HCT116 (cell line): ENCODE data around the gene ITGB6. TPM values are rescaled to one million over a fixed set of nuclear protein-coding genes. Genes with fewer than 3 reads are reported as not detected.

Experiments used
- ATAC-seq: fragments of 200-7000 bp; cut with Tn5 transposase; 2 replicates; pipeline ENCODE4 v1.9.1; 2020; ENCODE audit warnings: mild to moderate bottlenecking, moderate library complexity
- BruUV-seq: library from RNA; stranded (reverse); fragments of 400-500 nt; replicated peaks from 2 replicates; lab custom pipeline; 2021; lab: Mats Ljungman, UMichigan
- CTCF ChIA-PET: fragments of 300-600 bp; sonication (Branson Sonifier 250); formaldehyde crosslinking; loops from one replicate; lab custom pipeline; 2021; ENCODE audit warnings: antibody characterized with exemption; lab: Charles Lee
- POLR2A ChIA-PET: fragments of 300-600, 350-600 bp; sonication (Branson Sonifier 250); formaldehyde crosslinking; loops from one replicate; lab custom pipeline; 2021; ENCODE audit warnings: antibody characterized with exemption; lab: Charles Lee
- RAD21 ChIA-PET, 2 experiments: fragments of 300-600 bp; sonication (Branson Sonifier 250); formaldehyde crosslinking; loops; one replicate each; lab custom pipeline; 2023; ENCODE audit warnings: low total read pairs in 2 of 2; ENCODE audit not compliant: uncharacterized antibody in 2 of 2, unreplicated experiment in 2 of 2, low non-redundant PET in 1 of 2; lab: Charles Lee
- DNase-seq: peaks from one replicate; pipeline ENCODE4 v3.0.0-alpha.2; 2010; ENCODE audit warnings: low read depth, low spot score
- H2AFZ ChIP-seq: fragments of 200-600 bp; shearing (Covaris generic), sonication (generic); 2 replicates; pipeline ENCODE4 v1.6.1; 2017; ENCODE audit warnings: low read depth, mixed run types, mixed read lengths, antibody characterized with exemption, low read length; ENCODE audit not compliant: poor library complexity, severe bottlenecking
- H3K27ac ChIP-seq: 2 replicates; pipeline ENCODE4 v1.5.1; 2012; ENCODE audit warnings: low read depth, low read length
- H3K27me3 ChIP-seq: fragments of 200-600 bp; sonication (generic); 2 replicates; pipeline ENCODE4 v1.6.1; 2016; ENCODE audit warnings: mixed run types, low read length, mixed read lengths; ENCODE audit not compliant: insufficient read depth
- H3K36me3 ChIP-seq, 2 experiments: fragments of 200-500 bp in 1 of 2; fragments of 200-600 bp in 1 of 2; sonication (Bioruptor generic) in 1 of 2; sonication (generic) in 1 of 2; 2 replicates each; pipeline versions ENCODE4 v1.5.1 to v1.6.1; 2014 to 2016; ENCODE audit warnings: low read length in 2 of 2, inconsistent platforms in 1 of 2, mixed read lengths in 1 of 2, mixed run types in 1 of 2; ENCODE audit not compliant: insufficient read depth in 2 of 2, control insufficient read depth in 1 of 2
- H3K4me1 ChIP-seq, 2 experiments: fragments of 200-600 bp in 1 of 2; sonication (generic) in 1 of 2; 2 replicates each; pipeline versions ENCODE4 v1.5.1 to v1.6.1; 2012 to 2017; ENCODE audit warnings: low read length in 2 of 2, inconsistent platforms in 1 of 2, mild to moderate bottlenecking in 1 of 2, mixed read lengths in 1 of 2, mixed run types in 1 of 2, moderate library complexity in 1 of 2; ENCODE audit not compliant: insufficient read depth in 2 of 2, control insufficient read depth in 1 of 2
- H3K4me2 ChIP-seq: fragments of 200-600 bp; sonication (generic); 2 replicates; pipeline ENCODE4 v1.6.1; 2017; ENCODE audit warnings: mixed run types, low read length, mixed read lengths
- H3K4me3 ChIP-seq, 2 experiments: fragments of 200-600 bp in 1 of 2; sonication (generic) in 1 of 2; replicated peaks in 1 of 2; 2 replicates each; pipeline ENCODE4 v1.5.1; 2011 to 2016; ENCODE audit warnings: low read length in 2 of 2, control low read depth in 1 of 2, low read depth in 1 of 2, mild to moderate bottlenecking in 1 of 2, mixed read lengths in 1 of 2, mixed run types in 1 of 2
- H3K79me2 ChIP-seq: fragments of 200-600 bp; sonication (generic); 2 replicates; pipeline ENCODE4 v1.6.1; 2017; ENCODE audit warnings: mild to moderate bottlenecking, mixed run types, low read length, moderate library complexity, mixed read lengths; ENCODE audit not compliant: insufficient read depth
- H3K9ac ChIP-seq: fragments of 200-600 bp; sonication (generic); 2 replicates; pipeline ENCODE4 v1.6.1; 2016; ENCODE audit warnings: low read length, mixed read lengths
- H3K9me2 ChIP-seq: fragments of 200-600 bp; sonication (generic), shearing (Covaris generic); 2 replicates; pipeline ENCODE4 v1.6.1; 2017; ENCODE audit warnings: mixed run types, mild to moderate bottlenecking, moderate library complexity; ENCODE audit not compliant: insufficient read depth
- H3K9me3 ChIP-seq, 2 experiments: fragments of 200-500 bp in 1 of 2; fragments of 200-600 bp in 1 of 2; sonication (Bioruptor generic) in 1 of 2; sonication (generic) in 1 of 2; 2 replicates each; pipeline ENCODE4 v1.6.1; 2014 to 2017; ENCODE audit warnings: low read length in 2 of 2, mixed read lengths in 2 of 2, inconsistent platforms in 1 of 2, low read depth in 1 of 2, mild to moderate bottlenecking in 1 of 2, mixed run types in 1 of 2, moderate library complexity in 1 of 2; ENCODE audit not compliant: control insufficient read depth in 1 of 2, insufficient read depth in 1 of 2
- H4K20me1 ChIP-seq: fragments of 200-600 bp; sonication (generic), shearing (Covaris generic); 2 replicates; pipeline ENCODE4 v1.6.1; 2017; ENCODE audit warnings: mixed run types, mild to moderate bottlenecking, moderate library complexity; ENCODE audit not compliant: insufficient read depth
- CBX3 ChIP-seq: IDR thresholded peaks from 2 replicates; pipeline ENCODE4 v1.6.1; 2012; ENCODE audit warnings: low read depth
- CEBPB ChIP-seq: IDR thresholded peaks from 2 replicates; pipeline ENCODE4 v1.6.1; 2012; ENCODE audit warnings: low read depth
- ELF1 ChIP-seq: IDR thresholded peaks from 2 replicates; pipeline ENCODE4 v1.6.1; 2012; ENCODE audit warnings: low read depth, borderline replicate concordance
- EZH2 ChIP-seq: fragments of 200-600 bp; sonication (generic); IDR thresholded peaks from 2 replicates; pipeline ENCODE4 v1.6.1; 2017; ENCODE audit warnings: antibody characterized with exemption, mixed run types
- POLR2A ChIP-seq: IDR thresholded peaks from 2 replicates; pipeline ENCODE4 v1.7.0; 2011; ENCODE audit warnings: borderline replicate concordance; ENCODE audit not compliant: insufficient read depth, insufficient read length; ENCODE audit errors: extremely low read depth
- POLR2AphosphoS5 ChIP-seq: IDR thresholded peaks from 2 replicates; pipeline ENCODE4 v1.6.1; 2011; ENCODE audit warnings: mild to moderate bottlenecking, low read depth, low read length, moderate library complexity
- SP1 ChIP-seq: IDR thresholded peaks from 2 replicates; pipeline ENCODE4 v1.6.1; 2012; ENCODE audit warnings: low read depth
- SRF ChIP-seq: IDR thresholded peaks from 2 replicates; pipeline ENCODE4 v1.6.1; 2012; ENCODE audit warnings: low read depth
- ZNF274 ChIP-seq: fragments of 200-500 bp; sonication (Bioruptor generic); IDR thresholded peaks from 2 replicates; pipeline ENCODE4 v1.6.1; 2014; ENCODE audit warnings: mild to moderate bottlenecking, low read depth, low read length, inconsistent platforms
- intact Hi-C: fragments of 100-400 bp; cut with micrococcal nuclease; formaldehyde crosslinking; loops from 2 replicates; pipeline ENCODE4 v1.10.0; 2022
- total RNA-seq: library from RNA; stranded (reverse); gene quantifications from one replicate; pipeline ENCODE4 v1.2.1, GENCODE V29; 2021; ENCODE audit not compliant: unreplicated experiment
- TF ChIP-seq, protein P1 (sequence below): IDR thresholded peaks from 2 replicates; pipeline ENCODE4 v1.6.1; 2011; ENCODE audit warnings: mild to moderate bottlenecking, low read length, moderate library complexity; ENCODE audit not compliant: insufficient replicate concordance; ENCODE audit errors: extremely low read depth
- TF ChIP-seq, protein P2 (sequence below): IDR thresholded peaks from 2 replicates; pipeline ENCODE4 v1.6.1; 2012
- TF ChIP-seq, protein P3 (sequence below), 3 experiments: fragments of 200-600 bp in 1 of 3; sonication (generic) in 1 of 3; IDR thresholded peaks in 2 of 3; conservative IDR thresholded peaks in 1 of 3; 2 replicates each; pipeline ENCODE4 v1.5.1; 2012 to 2017; ENCODE audit warnings: low read depth in 2 of 3, low read length in 2 of 3, antibody characterized with exemption in 1 of 3, borderline replicate concordance in 1 of 3, control low read depth in 1 of 3, mild to moderate bottlenecking in 1 of 3, mixed read lengths in 1 of 3, mixed run types in 1 of 3, moderate library complexity in 1 of 3; ENCODE audit not compliant: insufficient read depth in 1 of 3
- TF ChIP-seq, protein P4 (sequence below): IDR thresholded peaks from 2 replicates; pipeline ENCODE4 v1.6.1; 2012

The ITGB6 gene
- total RNA-seq, 1 experiment from 2014 or later, result 0.12 TPM

DNA sequence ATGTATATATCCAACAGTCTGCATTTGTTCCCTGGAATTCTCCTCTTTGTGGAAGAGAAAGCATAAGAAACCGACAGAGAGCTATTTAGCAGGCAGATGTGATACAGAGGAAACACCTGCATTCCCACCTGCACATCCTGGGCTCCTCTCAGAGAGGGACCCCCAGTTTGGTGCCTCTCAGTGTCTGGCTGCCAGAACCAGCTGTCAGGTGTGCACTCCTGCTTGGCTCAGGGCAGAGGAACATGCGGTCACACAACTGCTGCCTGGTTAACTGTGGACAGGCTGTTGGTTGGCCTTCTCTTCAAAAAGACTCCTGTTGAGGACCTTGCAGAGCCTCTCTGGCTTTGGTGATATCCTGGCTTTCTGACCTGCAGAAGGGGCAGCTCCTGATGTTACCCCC lies 54.6 kb downstream of the ITGB6 start:
- intact Hi-C loops, result no loop called here
- H3K9me2 ChIP-seq, result no peaks in the 10 kb centered on the region
- H3K4me1 ChIP-seq, result no peaks in the 10 kb centered on the region
- no peaks in the 10 kb centered on the region for H3K79me2 ChIP-seq
- H3K9ac ChIP-seq, result no peak overlapping the region
- POLR2A ChIA-PET, result no interaction called here
- no peak overlapping the region for H3K4me3 ChIP-seq
- no peak overlapping the region for H3K27ac ChIP-seq
- TF ChIP-seq, protein P1, sequence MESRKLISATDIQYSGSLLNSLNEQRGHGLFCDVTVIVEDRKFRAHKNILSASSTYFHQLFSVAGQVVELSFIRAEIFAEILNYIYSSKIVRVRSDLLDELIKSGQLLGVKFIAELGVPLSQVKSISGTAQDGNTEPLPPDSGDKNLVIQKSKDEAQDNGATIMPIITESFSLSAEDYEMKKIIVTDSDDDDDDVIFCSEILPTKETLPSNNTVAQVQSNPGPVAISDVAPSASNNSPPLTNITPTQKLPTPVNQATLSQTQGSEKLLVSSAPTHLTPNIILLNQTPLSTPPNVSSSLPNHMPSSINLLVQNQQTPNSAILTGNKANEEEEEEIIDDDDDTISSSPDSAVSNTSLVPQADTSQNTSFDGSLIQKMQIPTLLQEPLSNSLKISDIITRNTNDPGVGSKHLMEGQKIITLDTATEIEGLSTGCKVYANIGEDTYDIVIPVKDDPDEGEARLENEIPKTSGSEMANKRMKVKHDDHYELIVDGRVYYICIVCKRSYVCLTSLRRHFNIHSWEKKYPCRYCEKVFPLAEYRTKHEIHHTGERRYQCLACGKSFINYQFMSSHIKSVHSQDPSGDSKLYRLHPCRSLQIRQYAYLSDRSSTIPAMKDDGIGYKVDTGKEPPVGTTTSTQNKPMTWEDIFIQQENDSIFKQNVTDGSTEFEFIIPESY, result no peak
- CTCF ChIA-PET, result no interaction called here
- no peaks in the 10 kb centered on the region for H3K27me3 ChIP-seq
- no peak for ATAC-seq
- RAD21 ChIA-PET, result no interaction called here
- no peak for DNase-seq
- H3K9me3 ChIP-seq, result no peaks in the 10 kb centered on the region
- BruUV-seq, result no TSS peak
- H3K4me2 ChIP-seq, result no peak overlapping the region
- no peaks in the 10 kb centered on the region for H3K36me3 ChIP-seq
- no peak overlapping the region for H2AFZ ChIP-seq
- no peaks in the 10 kb centered on the region for H4K20me1 ChIP-seq

DNA sequence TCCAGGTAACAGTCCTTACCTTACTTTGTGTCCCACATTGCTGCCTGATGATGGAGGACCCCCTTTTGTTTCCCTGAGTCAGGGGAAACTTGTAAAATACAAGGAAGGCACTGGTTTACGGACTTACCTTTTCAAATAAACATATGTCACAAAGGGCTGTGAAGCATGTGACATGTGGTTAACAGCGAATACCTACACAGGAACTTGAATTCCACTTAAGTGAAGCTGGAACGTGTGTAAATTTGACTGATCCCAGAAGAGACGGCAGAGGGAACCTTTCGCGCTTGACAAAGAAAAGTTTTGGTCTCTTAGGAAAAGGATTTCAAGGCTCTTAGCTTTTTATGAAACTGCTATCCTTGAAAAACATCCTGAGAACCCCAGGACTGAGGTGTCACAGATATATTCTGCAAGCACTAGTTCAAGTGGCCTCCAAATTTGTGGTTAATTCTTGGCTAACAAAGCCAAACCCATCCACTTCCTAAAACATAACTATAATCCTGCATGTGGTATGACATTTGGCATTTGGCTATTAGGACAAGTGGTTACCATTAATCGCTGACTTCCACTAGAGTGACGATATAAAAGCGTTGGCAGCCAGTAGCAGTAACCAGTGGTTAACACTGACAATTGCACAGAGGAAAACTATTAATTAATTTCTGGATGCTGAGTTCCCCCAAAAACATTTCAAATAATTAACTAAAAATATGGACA lies 55.6 kb downstream of the ITGB6 start:
- ATAC-seq (no peak), DNase-seq (no peak)
- no peak overlapping the region for H2AFZ ChIP-seq
- no peaks in the 10 kb centered on the region for H3K36me3 ChIP-seq
- intact Hi-C loops, result no loop called here
- RAD21 ChIA-PET, result no interaction called here
- no peak overlapping the region for H3K4me3 ChIP-seq
- no peaks in the 10 kb centered on the region for H3K79me2 ChIP-seq
- CTCF ChIA-PET, result no interaction called here
- POLR2A ChIA-PET, result no interaction called here
- H3K27ac ChIP-seq, result no peak overlapping the region
- no TSS peak for BruUV-seq
- TF ChIP-seq CBX3 (no peak), POLR2A (no peak), POLR2AphosphoS5 (no peak), SRF (no peak), SP1 (no peak), ZNF274 (no peak), ELF1 (no peak), EZH2 (no peak), CEBPB (no peak)
- TF ChIP-seq, protein P2, sequence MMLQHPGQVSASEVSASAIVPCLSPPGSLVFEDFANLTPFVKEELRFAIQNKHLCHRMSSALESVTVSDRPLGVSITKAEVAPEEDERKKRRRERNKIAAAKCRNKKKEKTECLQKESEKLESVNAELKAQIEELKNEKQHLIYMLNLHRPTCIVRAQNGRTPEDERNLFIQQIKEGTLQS, result no peak
- TF ChIP-seq, protein P3, sequence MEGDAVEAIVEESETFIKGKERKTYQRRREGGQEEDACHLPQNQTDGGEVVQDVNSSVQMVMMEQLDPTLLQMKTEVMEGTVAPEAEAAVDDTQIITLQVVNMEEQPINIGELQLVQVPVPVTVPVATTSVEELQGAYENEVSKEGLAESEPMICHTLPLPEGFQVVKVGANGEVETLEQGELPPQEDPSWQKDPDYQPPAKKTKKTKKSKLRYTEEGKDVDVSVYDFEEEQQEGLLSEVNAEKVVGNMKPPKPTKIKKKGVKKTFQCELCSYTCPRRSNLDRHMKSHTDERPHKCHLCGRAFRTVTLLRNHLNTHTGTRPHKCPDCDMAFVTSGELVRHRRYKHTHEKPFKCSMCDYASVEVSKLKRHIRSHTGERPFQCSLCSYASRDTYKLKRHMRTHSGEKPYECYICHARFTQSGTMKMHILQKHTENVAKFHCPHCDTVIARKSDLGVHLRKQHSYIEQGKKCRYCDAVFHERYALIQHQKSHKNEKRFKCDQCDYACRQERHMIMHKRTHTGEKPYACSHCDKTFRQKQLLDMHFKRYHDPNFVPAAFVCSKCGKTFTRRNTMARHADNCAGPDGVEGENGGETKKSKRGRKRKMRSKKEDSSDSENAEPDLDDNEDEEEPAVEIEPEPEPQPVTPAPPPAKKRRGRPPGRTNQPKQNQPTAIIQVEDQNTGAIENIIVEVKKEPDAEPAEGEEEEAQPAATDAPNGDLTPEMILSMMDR (IDR thresholded peaks at IDR 0.05 in 2 of 3, conservative IDR thresholded peaks at IDR 0.05 in 1 of 3; ENCODE audit: borderline replicate concordance in 1 of 3, insufficient read depth in 1 of 3, low read depth in 2 of 3, low read length in 2 of 3), result no peak
- TF ChIP-seq, protein P4, sequence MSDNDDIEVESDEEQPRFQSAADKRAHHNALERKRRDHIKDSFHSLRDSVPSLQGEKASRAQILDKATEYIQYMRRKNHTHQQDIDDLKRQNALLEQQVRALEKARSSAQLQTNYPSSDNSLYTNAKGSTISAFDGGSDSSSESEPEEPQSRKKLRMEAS, result no peak
- no peaks in the 10 kb centered on the region for H3K4me1 ChIP-seq
- H3K9ac ChIP-seq, result no peak overlapping the region
- no peak overlapping the region for H3K4me2 ChIP-seq
- H4K20me1 ChIP-seq, result no peaks in the 10 kb centered on the region
- H3K27me3 ChIP-seq, result no peaks in the 10 kb centered on the region
- no peaks in the 10 kb centered on the region for H3K9me2 ChIP-seq
- H3K9me3 ChIP-seq, result no peaks in the 10 kb centered on the region
